SK-N-SH treated with all-trans-retinoic acid at 6 μM for 48 hours (cell line): ENCODE measurements around the gene SLC7A8.

ENCODE experiments used
- ATAC-seq: fragments of 200-7000 bp; cut with Tn5 transposase; 3 replicates; pipeline ENCODE4 v1.9.1; 2020; ENCODE audit warnings: mild to moderate bottlenecking, moderate library complexity
- ARNTL ChIP-seq: fragments of 450-650 bp; formaldehyde crosslinking; IDR thresholded peaks from 2 replicates; pipeline ENCODE4 v1.5.0; 2020; ENCODE audit warnings: low read depth, mild to moderate bottlenecking, moderate library complexity, borderline replicate concordance
- BACH2 ChIP-seq: fragments of 250-450 bp; sonication (Bioruptor Pico); IDR thresholded peaks from 2 replicates; pipeline ENCODE4 v1.9.0; 2021; ENCODE audit warnings: mild to moderate bottlenecking, borderline replicate concordance
- CREB5 ChIP-seq: fragments of 250-450 bp; sonication (Bioruptor Pico); IDR thresholded peaks from 2 replicates; pipeline ENCODE4 v1.5.1; 2020; ENCODE audit warnings: low read depth, mild to moderate bottlenecking, moderate library complexity
- CSDC2 ChIP-seq: fragments of 250-450 bp; sonication (Bioruptor Pico); IDR thresholded peaks from 2 replicates; pipeline ENCODE4 v1.5.0; 2020; ENCODE audit warnings: mild to moderate bottlenecking, moderate library complexity
- CSRNP3 ChIP-seq: fragments of 250-450 bp; sonication (Bioruptor Pico); IDR thresholded peaks from 2 replicates; pipeline ENCODE4 v1.5.1; 2021; ENCODE audit warnings: mild to moderate bottlenecking, moderate library complexity
- ESRRG ChIP-seq: fragments of 250-450 bp; sonication (Bioruptor Pico); IDR thresholded peaks from 2 replicates; pipeline ENCODE4 v1.6.1; 2021; ENCODE audit warnings: mild to moderate bottlenecking
- GLIS3 ChIP-seq: fragments of 250-450 bp; sonication (Bioruptor Pico); IDR thresholded peaks from 2 replicates; pipeline ENCODE4 v1.5.0; 2020; ENCODE audit warnings: mild to moderate bottlenecking, moderate library complexity
- ISL1 ChIP-seq: fragments of 250-450 bp; sonication (Bioruptor Pico); IDR thresholded peaks from 2 replicates; pipeline ENCODE4 v2.1.2; 2022; ENCODE audit warnings: mild to moderate bottlenecking, moderate library complexity
- OSR1 ChIP-seq: fragments of 250-450 bp; sonication (Bioruptor Pico); IDR thresholded peaks from 2 replicates; pipeline ENCODE4 v1.8.0; 2022; ENCODE audit warnings: moderate library complexity, mild to moderate bottlenecking, inconsistent platforms
- PPARA ChIP-seq: fragments of 250-450 bp; sonication (Bioruptor Pico); IDR thresholded peaks from 2 replicates; pipeline ENCODE4 v1.5.0; 2020; ENCODE audit warnings: mild to moderate bottlenecking, borderline replicate concordance
- RARB ChIP-seq: fragments of 250-450 bp; sonication (Bioruptor Pico); IDR thresholded peaks from 2 replicates; pipeline ENCODE4 v1.8.0; 2021; ENCODE audit warnings: mild to moderate bottlenecking, moderate library complexity
- SNAI2 ChIP-seq: fragments of 250-450 bp; sonication (Bioruptor Pico); IDR thresholded peaks from 2 replicates; pipeline ENCODE4 v1.5.0; 2020; ENCODE audit warnings: mild to moderate bottlenecking, moderate library complexity
- TCF4 ChIP-seq: fragments of 250-450 bp; sonication (Bioruptor Pico); IDR thresholded peaks from 2 replicates; pipeline ENCODE4 v1.8.0; 2021; ENCODE audit warnings: mild to moderate bottlenecking, moderate library complexity, borderline replicate concordance
- TOX ChIP-seq: fragments of 250-450 bp; sonication (Bioruptor Pico); IDR thresholded peaks from 2 replicates; pipeline ENCODE4 v1.8.0; 2021; ENCODE audit warnings: mild to moderate bottlenecking, moderate library complexity, borderline replicate concordance
- ZC3H10 ChIP-seq: fragments of 250-450 bp; sonication (Bioruptor Pico); IDR thresholded peaks from 2 replicates; pipeline ENCODE4 v1.5.1; 2021; ENCODE audit warnings: mild to moderate bottlenecking, moderate library complexity
- ZFP3 ChIP-seq: fragments of 250-450 bp; sonication (Bioruptor Pico); IDR thresholded peaks from 2 replicates; pipeline ENCODE4 v1.5.0; 2020; ENCODE audit warnings: mild to moderate bottlenecking, moderate library complexity
- ZFP30 ChIP-seq: fragments of 450-650 bp; formaldehyde crosslinking; IDR thresholded peaks from 2 replicates; pipeline ENCODE4 v1.5.0; 2022; ENCODE audit warnings: mild to moderate bottlenecking, moderate library complexity
- ZNF565 ChIP-seq: fragments of 450-650 bp; formaldehyde crosslinking; conservative IDR thresholded peaks from 2 replicates; pipeline ENCODE4 v1.5.0; 2020; ENCODE audit warnings: low read depth, mild to moderate bottlenecking, moderate library complexity
- ZNF70 ChIP-seq: fragments of 450-650 bp; formaldehyde crosslinking; IDR thresholded peaks from 2 replicates; pipeline ENCODE4 v1.5.0; 2020; ENCODE audit warnings: mild to moderate bottlenecking, moderate library complexity
- ZNF8 ChIP-seq: fragments of 450-650 bp; formaldehyde crosslinking; IDR thresholded peaks from 2 replicates; pipeline ENCODE4 v1.5.0; 2020; ENCODE audit warnings: mild to moderate bottlenecking, moderate library complexity
- TF ChIP-seq, protein P1 (sequence below): fragments of 250-450 bp; sonication (Bioruptor Pico); IDR thresholded peaks from 2 replicates; pipeline ENCODE4 v1.5.0; 2020; ENCODE audit warnings: mild to moderate bottlenecking, moderate library complexity
- TF ChIP-seq, protein P2 (sequence below): fragments of 250-450 bp; sonication (Bioruptor Pico); IDR thresholded peaks from 2 replicates; pipeline ENCODE4 v1.8.0; 2021; ENCODE audit warnings: low read depth, mild to moderate bottlenecking, moderate library complexity, borderline replicate concordance

SLC7A8 gene

DNA sequence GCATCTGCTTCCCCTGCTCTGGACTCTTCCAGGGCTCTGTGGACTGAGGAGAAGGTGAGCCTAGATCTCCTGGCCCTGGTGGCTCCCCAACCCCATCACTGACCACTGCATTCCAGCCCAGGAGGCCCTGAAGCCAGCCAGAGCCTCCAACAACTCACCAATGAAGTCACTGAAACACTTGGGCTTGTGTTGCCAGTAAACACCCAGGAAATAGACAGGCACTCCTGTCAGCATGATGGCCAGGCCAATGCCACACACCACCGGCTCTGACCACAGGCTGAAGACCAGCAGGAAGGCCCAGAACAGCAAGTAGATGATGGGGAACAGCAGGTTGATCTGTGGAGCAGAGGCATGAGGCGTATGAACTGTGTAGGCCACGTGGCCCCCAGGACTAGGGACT, 55.6 kb downstream of the SLC7A8 start:
- ATAC-seq = no peak
- TF ChIP-seq PPARA (CRISPR knock-in tag) (no peak), ZNF8 (CRISPR knock-in tag) (no peak)

- no peak for TF ChIP-seq ZC3H10 (CRISPR knock-in tag)
- TF ChIP-seq PPARA (CRISPR knock-in tag) = no peak
- no peak for TF ChIP-seq ESRRG
- TF ChIP-seq ZFP3 (CRISPR knock-in tag) = no peak
- no peak for TF ChIP-seq ZNF565 (CRISPR knock-in tag)
- no peak for TF ChIP-seq ZFP30 (CRISPR knock-in tag)
- TF ChIP-seq, protein P1, sequence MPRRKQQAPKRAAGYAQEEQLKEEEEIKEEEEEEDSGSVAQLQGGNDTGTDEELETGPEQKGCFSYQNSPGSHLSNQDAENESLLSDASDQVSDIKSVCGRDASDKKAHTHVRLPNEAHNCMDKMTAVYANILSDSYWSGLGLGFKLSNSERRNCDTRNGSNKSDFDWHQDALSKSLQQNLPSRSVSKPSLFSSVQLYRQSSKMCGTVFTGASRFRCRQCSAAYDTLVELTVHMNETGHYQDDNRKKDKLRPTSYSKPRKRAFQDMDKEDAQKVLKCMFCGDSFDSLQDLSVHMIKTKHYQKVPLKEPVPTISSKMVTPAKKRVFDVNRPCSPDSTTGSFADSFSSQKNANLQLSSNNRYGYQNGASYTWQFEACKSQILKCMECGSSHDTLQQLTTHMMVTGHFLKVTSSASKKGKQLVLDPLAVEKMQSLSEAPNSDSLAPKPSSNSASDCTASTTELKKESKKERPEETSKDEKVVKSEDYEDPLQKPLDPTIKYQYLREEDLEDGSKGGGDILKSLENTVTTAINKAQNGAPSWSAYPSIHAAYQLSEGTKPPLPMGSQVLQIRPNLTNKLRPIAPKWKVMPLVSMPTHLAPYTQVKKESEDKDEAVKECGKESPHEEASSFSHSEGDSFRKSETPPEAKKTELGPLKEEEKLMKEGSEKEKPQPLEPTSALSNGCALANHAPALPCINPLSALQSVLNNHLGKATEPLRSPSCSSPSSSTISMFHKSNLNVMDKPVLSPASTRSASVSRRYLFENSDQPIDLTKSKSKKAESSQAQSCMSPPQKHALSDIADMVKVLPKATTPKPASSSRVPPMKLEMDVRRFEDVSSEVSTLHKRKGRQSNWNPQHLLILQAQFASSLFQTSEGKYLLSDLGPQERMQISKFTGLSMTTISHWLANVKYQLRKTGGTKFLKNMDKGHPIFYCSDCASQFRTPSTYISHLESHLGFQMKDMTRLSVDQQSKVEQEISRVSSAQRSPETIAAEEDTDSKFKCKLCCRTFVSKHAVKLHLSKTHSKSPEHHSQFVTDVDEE (CRISPR knock-in tag) = no peak
- TF ChIP-seq, all 23 proteins: peak for 0
- ATAC-seq = no peak
These were observed 56.7 kb downstream of the SLC7A8 start for GRCh38 chr14:23126548-23127278.

DNA sequence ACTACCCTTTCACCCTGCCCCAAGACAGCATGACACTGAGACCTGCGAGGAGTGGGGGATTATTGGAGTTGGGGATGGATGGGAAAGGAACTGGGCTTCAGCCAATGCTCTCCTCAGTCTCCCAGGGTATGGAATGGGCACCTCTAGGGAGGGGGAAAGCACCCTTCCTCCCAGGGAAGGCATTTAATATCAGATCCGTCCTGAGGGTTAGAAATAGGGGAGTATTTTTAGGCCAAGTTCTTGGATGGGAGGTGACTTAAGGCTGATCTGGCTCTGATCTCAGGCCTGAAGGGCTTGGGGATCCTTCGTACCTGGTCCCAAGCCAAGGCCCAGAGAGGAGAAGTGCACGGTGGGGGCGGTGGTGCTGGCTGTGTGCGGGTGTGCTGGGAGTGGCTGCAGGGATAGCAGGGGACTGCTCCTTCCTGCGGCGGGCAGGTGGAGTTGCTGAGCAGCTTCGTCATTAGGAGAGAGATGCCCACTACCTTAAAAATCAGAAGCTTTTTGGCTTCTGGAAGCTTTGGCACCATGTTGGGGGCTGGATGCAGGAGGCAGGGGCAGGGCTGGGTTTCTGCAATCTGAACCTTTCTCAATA, 57.4 kb downstream of the SLC7A8 start:
- TF ChIP-seq CREB5 (CRISPR knock-in tag) (no peak), ZC3H10 (CRISPR knock-in tag) (no peak), ZFP3 (CRISPR knock-in tag) (no peak)

GRCh38 chr14:23125011-23125410, 58.4 kb downstream of the SLC7A8 start:
- no peak for TF ChIP-seq TOX (CRISPR knock-in tag)
- TF ChIP-seq GLIS3 (CRISPR knock-in tag) = no peak
- no peak for TF ChIP-seq BACH2 (CRISPR knock-in tag)
- no peak for TF ChIP-seq SNAI2 (CRISPR knock-in tag)
- no peak for TF ChIP-seq ARNTL (CRISPR knock-in tag)
- no peak for TF ChIP-seq ZFP3 (CRISPR knock-in tag)
- no peak for TF ChIP-seq TCF4 (CRISPR knock-in tag)
- no peak for TF ChIP-seq CSDC2 (CRISPR knock-in tag)
- TF ChIP-seq ZC3H10 (CRISPR knock-in tag) = no peak
- no peak for TF ChIP-seq ZNF70 (CRISPR knock-in tag)
- no peak for ATAC-seq

More for the DNA sequence above, 57.4 kb downstream of the SLC7A8 start:
- no peak for ATAC-seq

DNA sequence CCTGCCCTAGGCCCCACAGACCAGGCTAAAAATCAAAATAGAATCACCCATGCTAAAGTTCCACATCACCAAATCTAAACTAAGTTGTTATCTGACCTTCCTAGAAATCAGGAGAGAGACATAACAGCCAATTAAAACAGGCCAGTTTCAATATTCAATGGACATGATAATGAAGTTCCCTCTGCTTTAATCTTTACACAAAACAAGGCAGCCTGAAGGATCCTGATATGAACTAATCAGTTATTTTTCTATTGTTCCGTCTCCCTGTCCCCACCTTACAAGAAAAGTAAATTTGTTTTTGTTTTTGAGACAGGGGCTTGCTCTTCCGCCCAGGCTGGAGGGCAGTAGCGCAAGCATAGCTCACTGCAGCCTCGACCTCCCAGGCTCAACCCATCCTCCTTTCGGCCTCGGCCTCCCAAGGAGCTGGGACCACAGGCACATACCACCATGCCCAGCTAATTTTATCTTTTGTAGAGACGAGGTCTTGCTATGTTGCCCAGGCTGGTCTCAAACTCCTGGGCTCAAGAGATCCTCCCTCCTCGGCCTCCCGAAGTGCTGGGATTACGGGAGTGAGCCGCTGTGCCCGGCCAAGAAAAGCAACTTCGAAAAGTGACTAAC, 59.0 kb downstream of the SLC7A8 start:
- ATAC-seq = no peak
- TF ChIP-seq TCF4 (CRISPR knock-in tag) (no peak), ZNF565 (CRISPR knock-in tag) (no peak), ISL1 (CRISPR knock-in tag) (no peak), ZC3H10 (CRISPR knock-in tag) (no peak), ZNF8 (CRISPR knock-in tag) (no peak), ZFP30 (CRISPR knock-in tag) (no peak), RARB (CRISPR knock-in tag) (no peak), ESRRG (no peak), ZFP3 (CRISPR knock-in tag) (no peak), CSRNP3 (CRISPR knock-in tag) (no peak), OSR1 (CRISPR knock-in tag) (no peak)
- TF ChIP-seq, protein P2, sequence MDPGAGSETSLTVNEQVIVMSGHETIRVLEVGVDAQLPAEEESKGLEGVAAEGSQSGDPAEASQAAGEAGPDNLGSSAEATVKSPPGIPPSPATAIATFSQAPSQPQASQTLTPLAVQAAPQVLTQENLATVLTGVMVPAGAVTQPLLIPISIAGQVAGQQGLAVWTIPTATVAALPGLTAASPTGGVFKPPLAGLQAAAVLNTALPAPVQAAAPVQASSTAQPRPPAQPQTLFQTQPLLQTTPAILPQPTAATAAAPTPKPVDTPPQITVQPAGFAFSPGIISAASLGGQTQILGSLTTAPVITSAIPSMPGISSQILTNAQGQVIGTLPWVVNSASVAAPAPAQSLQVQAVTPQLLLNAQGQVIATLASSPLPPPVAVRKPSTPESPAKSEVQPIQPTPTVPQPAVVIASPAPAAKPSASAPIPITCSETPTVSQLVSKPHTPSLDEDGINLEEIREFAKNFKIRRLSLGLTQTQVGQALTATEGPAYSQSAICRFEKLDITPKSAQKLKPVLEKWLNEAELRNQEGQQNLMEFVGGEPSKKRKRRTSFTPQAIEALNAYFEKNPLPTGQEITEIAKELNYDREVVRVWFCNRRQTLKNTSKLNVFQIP (CRISPR knock-in tag) = no peak
- TF ChIP-seq, protein P1 (CRISPR knock-in tag) = no peak
